GM23338 (cell line): ENCODE measurements around the gene CACNG6. TPM values are rescaled to one million over a fixed set of nuclear protein-coding genes. Genes with fewer than 3 reads are reported as not detected.

Experiments
- ATAC-seq: fragments of 200-7000 bp; cut with Tn5 transposase; 3 replicates; pipeline ENCODE4 v1.9.1; 2020
- DNase-seq: peaks from one replicate; pipeline ENCODE4 v3.0.0-alpha.2; 2015; ENCODE audit warnings: low spot score
- H2AFZ ChIP-seq: fragments of 200-600 bp; sonication (generic); 2 replicates; pipeline ENCODE4 v1.8.0; 2016; ENCODE audit warnings: antibody characterized with exemption, mild to moderate bottlenecking, moderate library complexity
- H3F3A ChIP-seq: fragments of 200-600 bp; sonication (generic); replicated peaks from 2 replicates; pipeline ENCODE4 v1.8.0; 2017; ENCODE audit warnings: antibody characterized with exemption, mixed run types, low read depth
- H3K27ac ChIP-seq: fragments of 200-600 bp; sonication (generic); 2 replicates; pipeline ENCODE4 v1.6.1; 2016; ENCODE audit warnings: low read depth
- H3K27me3 ChIP-seq: fragments of 200-600 bp; sonication (generic); 2 replicates; pipeline ENCODE4 v1.8.0; 2016; ENCODE audit warnings: mild to moderate bottlenecking, mixed run types, moderate library complexity; ENCODE audit not compliant: insufficient read depth
- H3K36me3 ChIP-seq: fragments of 200-600 bp; sonication (generic); 2 replicates; pipeline ENCODE4 v1.8.0; 2016; ENCODE audit warnings: mild to moderate bottlenecking; ENCODE audit not compliant: insufficient read depth
- H3K4me1 ChIP-seq: fragments of 200-600 bp; sonication (generic); 2 replicates; pipeline ENCODE4 v1.8.0; 2016; ENCODE audit warnings: mild to moderate bottlenecking, moderate library complexity; ENCODE audit not compliant: insufficient read depth
- H3K4me2 ChIP-seq: fragments of 200-600 bp; sonication (generic); 2 replicates; pipeline ENCODE4 v1.7.1; 2017; ENCODE audit warnings: mixed run types
- H3K4me3 ChIP-seq: fragments of 200-600 bp; sonication (generic); 2 replicates; pipeline ENCODE4 v1.6.1; 2016; ENCODE audit warnings: mixed run types
- H3K79me2 ChIP-seq: fragments of 200-600 bp; sonication (generic); replicated peaks from 2 replicates; pipeline ENCODE4 v1.8.0; 2017; ENCODE audit warnings: mild to moderate bottlenecking; ENCODE audit not compliant: insufficient read depth
- H3K9me2 ChIP-seq: fragments of 200-600 bp; sonication (generic); 2 replicates; pipeline ENCODE4 v1.8.0; 2017; ENCODE audit not compliant: insufficient read depth
- H4K20me1 ChIP-seq: fragments of 200-600 bp; sonication (generic); replicated peaks from 2 replicates; pipeline ENCODE4 v1.8.0; 2017; ENCODE audit warnings: mild to moderate bottlenecking; ENCODE audit not compliant: insufficient read depth
- H3K27ac Mint-ChIP-seq: 2 replicates; pipeline ENCODE4 v1.8.0; 2020; ENCODE audit warnings: inconsistent platforms, mild to moderate bottlenecking, moderate library complexity, mixed read lengths
- H3K27me3 Mint-ChIP-seq: 3 replicates; pipeline ENCODE4 v1.8.0; 2022; ENCODE audit warnings: low read depth, mild to moderate bottlenecking, moderate library complexity, mixed read lengths, inconsistent platforms; ENCODE audit not compliant: insufficient read depth, poor library complexity
- H3K36me3 Mint-ChIP-seq: 3 replicates; pipeline ENCODE4 v1.8.0; 2021; ENCODE audit warnings: low read depth, mild to moderate bottlenecking, inconsistent platforms, moderate library complexity, mixed read lengths
- H3K4me1 Mint-ChIP-seq: 3 replicates; pipeline ENCODE4 v1.8.0; 2020; ENCODE audit warnings: mild to moderate bottlenecking, inconsistent platforms, mixed read lengths
- H3K4me3 Mint-ChIP-seq: 3 replicates; pipeline ENCODE4 v1.8.0; 2021; ENCODE audit warnings: moderate library complexity, mild to moderate bottlenecking, inconsistent platforms, mixed read lengths
- H3K9me3 Mint-ChIP-seq: 3 replicates; pipeline ENCODE4 v1.8.0; 2020; ENCODE audit warnings: moderate library complexity, mild to moderate bottlenecking, inconsistent platforms, mixed read lengths
- EZH2 ChIP-seq: fragments of 200-600 bp; sonication (generic); IDR thresholded peaks from one replicate; pipeline ENCODE4 v1.8.0; 2017; ENCODE audit warnings: antibody characterized with exemption, mild to moderate bottlenecking, low read depth; ENCODE audit not compliant: unreplicated experiment
- JUNB ChIP-seq: IDR thresholded peaks from one replicate; pipeline ENCODE4 v1.6.1; 2016; ENCODE audit warnings: antibody characterized with exemption; ENCODE audit not compliant: unreplicated experiment
- POLR2AphosphoS5 ChIP-seq: IDR thresholded peaks from 2 replicates; pipeline ENCODE4 v1.6.1; 2016; ENCODE audit warnings: antibody characterized with exemption, low read depth
- STAT1 ChIP-seq: IDR thresholded peaks from one replicate; pipeline ENCODE4 v1.6.1; 2016; ENCODE audit warnings: antibody characterized with exemption; ENCODE audit not compliant: unreplicated experiment
- ZNF114 ChIP-seq: fragments of 250-450 bp; sonication (Bioruptor Pico); IDR thresholded peaks from 2 replicates; pipeline ENCODE4 v1.5.0; 2020; ENCODE audit warnings: mild to moderate bottlenecking, moderate library complexity
- ZNF331 ChIP-seq: fragments of 250-450 bp; sonication (Bioruptor Pico); IDR thresholded peaks from 2 replicates; pipeline ENCODE4 v1.5.0; 2020; ENCODE audit warnings: low read depth, mild to moderate bottlenecking, moderate library complexity
- microRNA counts: library from miRNA; unstranded; fragments of <30 nt; microRNA quantifications from one replicate; lab custom pipeline; 2017
- polyA plus RNA-seq: library from polyadenylated mRNA; unstranded; fragments of >200 nt; fragmentation: Nextera tagmentation; extraction: Ambion mirVana; gene quantifications from 2 replicates; pipeline ENCODE4 v1.2.1, GENCODE V29; 2016
- small RNA-seq: library from RNA; depleted of rRNA; stranded (forward); fragments of <200 nt; gene quantifications from one replicate; pipeline ENCODE3, GENCODE V24; 2014; ENCODE audit warnings: low replicate concordance
- total RNA-seq: library from RNA; depleted of rRNA; stranded (reverse); fragments of >200 nt; shearing (Covaris generic); gene quantifications from 2 replicates; pipeline ENCODE4 v1.2.3, GENCODE V29; 2014; rRNA removed
- TF ChIP-seq, protein P1 (sequence below): IDR thresholded peaks from 2 replicates; pipeline ENCODE4 v1.6.1; 2016; ENCODE audit warnings: antibody characterized with exemption
- TF ChIP-seq, protein P2 (sequence below), 2 experiments: fragments of 200-600 bp in 1 of 2; sonication (generic) in 1 of 2; conservative IDR thresholded peaks; 2 replicates each; pipeline versions ENCODE4 v1.5.1 to v1.6.1; 2016 to 2017; ENCODE audit warnings: antibody characterized with exemption in 2 of 2, low read depth in 2 of 2, mild to moderate bottlenecking in 2 of 2, moderate library complexity in 1 of 2

The CACNG6 gene
- total and polyA plus RNA-seq, 2 experiments from 2014 or later = 0.38 to 1.5 TPM

DNA sequence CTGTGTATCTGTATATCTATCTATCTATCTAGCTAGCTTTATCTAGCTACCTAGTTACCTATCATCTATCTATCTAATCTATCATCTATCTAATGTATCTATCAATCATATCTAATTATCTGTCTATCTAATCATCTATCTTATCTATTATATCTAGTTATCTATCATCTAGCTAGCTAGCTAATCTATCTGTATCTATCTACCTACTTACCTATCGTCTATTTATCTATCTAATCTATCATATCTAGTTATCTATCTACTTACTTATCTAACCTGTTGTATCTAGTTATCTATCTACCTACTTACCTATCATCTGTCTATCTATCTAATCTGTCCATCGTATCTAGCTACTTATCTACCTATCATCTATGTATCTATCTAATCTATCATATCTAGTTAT is 54.3 kb downstream of the CACNG6 start:
- Histone ChIP-seq H2AFZ (no peak overlapping the region), H3K27me3 (peaks cover 9% of the 10 kb centered on the region; the same call in 1 of the 2 replicates), H3K4me1 (peaks cover 5% of the 10 kb centered on the region; the same call in 1 of the 2 replicates), H3K36me3 (no peaks in the 10 kb centered on the region), H3K4me2 (no peak overlapping the region), H3K79me2 (no peaks in the 10 kb centered on the region), H3K9me2 (no peaks in the 10 kb centered on the region), H4K20me1 (no peaks in the 10 kb centered on the region), H3K4me3 (no peak overlapping the region), H3K27ac (no peak overlapping the region), H3F3A (0 out of 2 replicates have a peak, but pooled peaks cover 3% of the 10 kb centered on the region)
- Mint-ChIP-seq H3K4me1 (peaks cover 7% of the 10 kb centered on the region; the same call in 2 of the 3 replicates), H3K36me3 (no peaks in the 10 kb centered on the region), H3K4me3 (no peak overlapping the region), H3K27ac (no peak overlapping the region), H3K9me3 (no peaks in the 10 kb centered on the region), H3K27me3 (peaks cover 7% of the 10 kb centered on the region)
- TF ChIP-seq, protein P1, sequence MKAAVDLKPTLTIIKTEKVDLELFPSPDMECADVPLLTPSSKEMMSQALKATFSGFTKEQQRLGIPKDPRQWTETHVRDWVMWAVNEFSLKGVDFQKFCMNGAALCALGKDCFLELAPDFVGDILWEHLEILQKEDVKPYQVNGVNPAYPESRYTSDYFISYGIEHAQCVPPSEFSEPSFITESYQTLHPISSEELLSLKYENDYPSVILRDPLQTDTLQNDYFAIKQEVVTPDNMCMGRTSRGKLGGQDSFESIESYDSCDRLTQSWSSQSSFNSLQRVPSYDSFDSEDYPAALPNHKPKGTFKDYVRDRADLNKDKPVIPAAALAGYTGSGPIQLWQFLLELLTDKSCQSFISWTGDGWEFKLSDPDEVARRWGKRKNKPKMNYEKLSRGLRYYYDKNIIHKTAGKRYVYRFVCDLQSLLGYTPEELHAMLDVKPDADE = no peak
- TF ChIP-seq JUNB (no peak), STAT1 (no peak), EZH2 (no peak)
- no peak for DNase-seq
- ATAC-seq = no peak

DNA sequence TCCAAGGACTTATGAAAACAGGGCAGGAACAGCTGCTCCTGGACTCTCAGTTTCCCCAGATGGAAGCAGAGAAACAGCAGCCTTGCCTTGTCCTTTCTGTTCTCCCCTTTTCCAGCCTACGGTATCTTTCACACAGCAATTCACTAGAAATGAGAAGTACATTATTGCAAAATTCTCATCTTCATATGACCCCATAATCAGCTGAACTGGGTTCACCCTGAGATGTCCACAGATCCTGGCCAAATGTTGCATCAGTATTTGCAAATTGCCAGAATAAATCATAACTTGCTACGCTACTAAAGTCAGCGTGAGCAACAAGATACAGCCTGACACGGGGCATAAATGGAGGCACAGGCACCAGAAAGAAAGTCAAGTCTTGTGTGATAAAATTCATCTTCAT is 56.2 kb downstream of the CACNG6 start:
- no peaks in the 10 kb centered on the region for H3K4me1 ChIP-seq
- H3K27me3 ChIP-seq = peaks cover 9% of the 10 kb centered on the region; the same call in 1 of the 2 replicates
- H3K36me3 Mint-ChIP-seq = no peaks in the 10 kb centered on the region
- H3K4me3 ChIP-seq = no peak overlapping the region
- H3K4me3 Mint-ChIP-seq = no peak overlapping the region
- TF ChIP-seq ZNF331 (CRISPR knock-in tag) = no peak
- TF ChIP-seq ZNF114 (CRISPR knock-in tag) = no peak
- TF ChIP-seq, protein P2, sequence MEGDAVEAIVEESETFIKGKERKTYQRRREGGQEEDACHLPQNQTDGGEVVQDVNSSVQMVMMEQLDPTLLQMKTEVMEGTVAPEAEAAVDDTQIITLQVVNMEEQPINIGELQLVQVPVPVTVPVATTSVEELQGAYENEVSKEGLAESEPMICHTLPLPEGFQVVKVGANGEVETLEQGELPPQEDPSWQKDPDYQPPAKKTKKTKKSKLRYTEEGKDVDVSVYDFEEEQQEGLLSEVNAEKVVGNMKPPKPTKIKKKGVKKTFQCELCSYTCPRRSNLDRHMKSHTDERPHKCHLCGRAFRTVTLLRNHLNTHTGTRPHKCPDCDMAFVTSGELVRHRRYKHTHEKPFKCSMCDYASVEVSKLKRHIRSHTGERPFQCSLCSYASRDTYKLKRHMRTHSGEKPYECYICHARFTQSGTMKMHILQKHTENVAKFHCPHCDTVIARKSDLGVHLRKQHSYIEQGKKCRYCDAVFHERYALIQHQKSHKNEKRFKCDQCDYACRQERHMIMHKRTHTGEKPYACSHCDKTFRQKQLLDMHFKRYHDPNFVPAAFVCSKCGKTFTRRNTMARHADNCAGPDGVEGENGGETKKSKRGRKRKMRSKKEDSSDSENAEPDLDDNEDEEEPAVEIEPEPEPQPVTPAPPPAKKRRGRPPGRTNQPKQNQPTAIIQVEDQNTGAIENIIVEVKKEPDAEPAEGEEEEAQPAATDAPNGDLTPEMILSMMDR (conservative IDR thresholded peaks at IDR 0.05; ENCODE audit: low read depth in 2 of 2) = no peak
- TF ChIP-seq JUNB = no peak
- no peak for TF ChIP-seq POLR2AphosphoS5
- TF ChIP-seq, protein P1 = no peak
- TF ChIP-seq EZH2 = no peak
- peaks cover 5% of the 10 kb centered on the region for H3K27me3 Mint-ChIP-seq
- H3K9me3 Mint-ChIP-seq = no peaks in the 10 kb centered on the region
- no peak overlapping the region for H3K27ac Mint-ChIP-seq
- no peaks in the 10 kb centered on the region for H3K4me1 Mint-ChIP-seq
- H3F3A ChIP-seq = 0 out of 2 replicates have a peak, but pooled peaks cover 3% of the 10 kb centered on the region
- ATAC-seq (no peak), DNase-seq (no peak)
- no peaks in the 10 kb centered on the region for H4K20me1 ChIP-seq
- H2AFZ ChIP-seq = 0 out of 2 replicates have a peak overlapping the region, but pooled peaks have one; percentile 4
- H3K79me2 ChIP-seq = no peaks in the 10 kb centered on the region
- H3K4me2 ChIP-seq = no peak overlapping the region
- H3K9me2 ChIP-seq = no peaks in the 10 kb centered on the region
- no peak overlapping the region for H3K27ac ChIP-seq
- no peaks in the 10 kb centered on the region for H3K36me3 ChIP-seq

MicroRNAs encoded within 50 kb of the gene (microRNA counts, 767-probe panel; counts per million panel counts)
- microRNA hsa-miR-935 (lab: Ali Mortazavi, UCI) = not detected

Small RNA genes within 50 kb of the gene (small RNA-seq; reads per million reads assigned to genes)
- gene AC012314.20 = not detected

Other genes starting within 250 kb of the CACNG6 start
- gene NLRP12, start 167.3 kb upstream of the CACNG6 start, total RNA-seq = 7.5 and 8.4 TPM in 2 replicates
- gene NLRP12, start 167.3 kb upstream of the CACNG6 start, polyA plus RNA-seq = 1.9 and 2.6 TPM in 2 replicates
- gene MYADM, start 123.8 kb upstream of the CACNG6 start, total RNA-seq = 40.5 and 57.1 TPM in 2 replicates
- 43.6 and 49.9 TPM in 2 replicates for gene MYADM, start 123.8 kb upstream of the CACNG6 start, polyA plus RNA-seq
- gene PRKCG, start 109.4 kb upstream of the CACNG6 start, total RNA-seq = 11.1 and 15.9 TPM in 2 replicates
- 14.9 and 15.4 TPM in 2 replicates for gene PRKCG, start 109.4 kb upstream of the CACNG6 start, polyA plus RNA-seq
- gene CACNG7, start 82.4 kb upstream of the CACNG6 start, total RNA-seq = 15.6 and 17.9 TPM in 2 replicates
- gene CACNG7, start 82.4 kb upstream of the CACNG6 start, polyA plus RNA-seq = 9.4 and 9.8 TPM in 2 replicates
- 3.1 and 3.9 TPM in 2 replicates for gene CACNG8, start 28.7 kb upstream of the CACNG6 start, total RNA-seq
- 2.2 TPM in 2 replicates for gene CACNG8, start 28.7 kb upstream of the CACNG6 start, polyA plus RNA-seq
- not detected in 2 replicates for gene VSTM1, start 72.3 kb downstream of the CACNG6 start, total RNA-seq
- gene VSTM1, start 72.3 kb downstream of the CACNG6 start, polyA plus RNA-seq = not detected in 2 replicates
- gene TARM1, start 89.7 kb downstream of the CACNG6 start, total RNA-seq = not detected in 2 replicates
- not detected in 2 replicates for gene TARM1, start 89.7 kb downstream of the CACNG6 start, polyA plus RNA-seq
- gene OSCAR, start 109.2 kb downstream of the CACNG6 start, total RNA-seq = 0.31 TPM in 1 of 2 replicates, not detected in the other
- 1.6 and 2.6 TPM in 2 replicates for gene OSCAR, start 109.2 kb downstream of the CACNG6 start, polyA plus RNA-seq
- gene NDUFA3, start 111.2 kb downstream of the CACNG6 start, total RNA-seq = 27.6 and 28.4 TPM in 2 replicates
- gene NDUFA3, start 111.2 kb downstream of the CACNG6 start, polyA plus RNA-seq = 691 and 851 TPM in 2 replicates
- 12.0 and 16.2 TPM in 2 replicates for gene TFPT, start 124.0 kb downstream of the CACNG6 start, total RNA-seq
- 18.3 and 18.9 TPM in 2 replicates for gene TFPT, start 124.0 kb downstream of the CACNG6 start, polyA plus RNA-seq
- gene PRPF31, start 124.1 kb downstream of the CACNG6 start, total RNA-seq = 79.3 and 83.3 TPM in 2 replicates
- gene PRPF31, start 124.1 kb downstream of the CACNG6 start, polyA plus RNA-seq = 86.3 and 94.2 TPM in 2 replicates
- gene CNOT3, start 146.1 kb downstream of the CACNG6 start, total RNA-seq = 47.0 and 61.2 TPM in 2 replicates
- 36.4 and 39.7 TPM in 2 replicates for gene CNOT3, start 146.1 kb downstream of the CACNG6 start, polyA plus RNA-seq
- gene LENG1, start 168.1 kb downstream of the CACNG6 start, total RNA-seq = 4.7 TPM in 2 replicates
- 17.2 and 19.3 TPM in 2 replicates for gene LENG1, start 168.1 kb downstream of the CACNG6 start, polyA plus RNA-seq
- gene TMC4, start 181.5 kb downstream of the CACNG6 start, total RNA-seq = 0.58 and 2.3 TPM in 2 replicates
- 7.8 and 8.2 TPM in 2 replicates for gene TMC4, start 181.5 kb downstream of the CACNG6 start, polyA plus RNA-seq
- gene MBOAT7, start 197.9 kb downstream of the CACNG6 start, total RNA-seq = 140 and 184 TPM in 2 replicates
- 73.5 and 77.8 TPM in 2 replicates for gene MBOAT7, start 197.9 kb downstream of the CACNG6 start, polyA plus RNA-seq
- 51.2 and 53.4 TPM in 2 replicates for gene TSEN34, start 199.7 kb downstream of the CACNG6 start, total RNA-seq
- 33.0 and 36.6 TPM in 2 replicates for gene TSEN34, start 199.7 kb downstream of the CACNG6 start, polyA plus RNA-seq
- gene RPS9, start 209.2 kb downstream of the CACNG6 start, total RNA-seq = 1,754 and 2,101 TPM in 2 replicates
- gene RPS9, start 209.2 kb downstream of the CACNG6 start, polyA plus RNA-seq = 1,060 and 1,149 TPM in 2 replicates
- not detected in 2 replicates for gene LILRB3, start 231.4 kb downstream of the CACNG6 start, total RNA-seq
- gene LILRB3, start 231.4 kb downstream of the CACNG6 start, polyA plus RNA-seq = not detected in 2 replicates